HFF-Myc (cell line): Measurements from ENCODE around the gene TEKT2.

Experiments used
- DNase-seq: peaks from one replicate; pipeline ENCODE4 v3.0.0-alpha.2; 2011; ENCODE audit warnings: low read depth; ENCODE audit errors: extremely low read depth
- H3K4me3 ChIP-seq: replicated peaks from 2 replicates; pipeline ENCODE4 v1.5.1; 2011; ENCODE audit warnings: low read depth, mild to moderate bottlenecking, control low read depth, low read length
- TF ChIP-seq, protein P1 (sequence below): IDR thresholded peaks from 2 replicates; pipeline ENCODE4 v1.5.1; 2012; ENCODE audit warnings: mild to moderate bottlenecking, low read depth, low read length, control low read depth; ENCODE audit errors: missing control alignments

TEKT2 gene

DNA sequence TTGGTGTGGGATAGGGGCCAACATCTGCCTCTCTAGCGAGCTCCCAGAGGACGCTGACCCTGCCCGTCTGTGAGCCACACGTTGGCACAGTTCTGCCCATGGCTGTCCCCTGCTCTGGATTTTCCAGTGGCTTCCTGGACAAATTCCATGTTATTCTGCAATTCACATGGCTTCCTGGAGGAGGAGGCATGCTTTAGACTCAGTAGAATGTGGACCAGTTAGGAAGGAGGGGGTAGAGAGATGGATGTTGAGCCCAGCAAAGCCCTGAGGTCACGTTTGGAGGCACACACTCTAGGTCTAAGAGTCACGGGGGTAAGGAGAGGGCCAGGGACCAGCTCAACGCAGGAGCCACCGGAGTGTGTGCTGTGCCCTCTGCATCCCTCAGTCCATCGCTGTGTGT lies 28.9 kb downstream of the TEKT2 start:
- H3K4me3 ChIP-seq, result no peak overlapping the region
- DNase-seq, result no peak
- TF ChIP-seq, protein P1, sequence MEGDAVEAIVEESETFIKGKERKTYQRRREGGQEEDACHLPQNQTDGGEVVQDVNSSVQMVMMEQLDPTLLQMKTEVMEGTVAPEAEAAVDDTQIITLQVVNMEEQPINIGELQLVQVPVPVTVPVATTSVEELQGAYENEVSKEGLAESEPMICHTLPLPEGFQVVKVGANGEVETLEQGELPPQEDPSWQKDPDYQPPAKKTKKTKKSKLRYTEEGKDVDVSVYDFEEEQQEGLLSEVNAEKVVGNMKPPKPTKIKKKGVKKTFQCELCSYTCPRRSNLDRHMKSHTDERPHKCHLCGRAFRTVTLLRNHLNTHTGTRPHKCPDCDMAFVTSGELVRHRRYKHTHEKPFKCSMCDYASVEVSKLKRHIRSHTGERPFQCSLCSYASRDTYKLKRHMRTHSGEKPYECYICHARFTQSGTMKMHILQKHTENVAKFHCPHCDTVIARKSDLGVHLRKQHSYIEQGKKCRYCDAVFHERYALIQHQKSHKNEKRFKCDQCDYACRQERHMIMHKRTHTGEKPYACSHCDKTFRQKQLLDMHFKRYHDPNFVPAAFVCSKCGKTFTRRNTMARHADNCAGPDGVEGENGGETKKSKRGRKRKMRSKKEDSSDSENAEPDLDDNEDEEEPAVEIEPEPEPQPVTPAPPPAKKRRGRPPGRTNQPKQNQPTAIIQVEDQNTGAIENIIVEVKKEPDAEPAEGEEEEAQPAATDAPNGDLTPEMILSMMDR, result no peak

DNA sequence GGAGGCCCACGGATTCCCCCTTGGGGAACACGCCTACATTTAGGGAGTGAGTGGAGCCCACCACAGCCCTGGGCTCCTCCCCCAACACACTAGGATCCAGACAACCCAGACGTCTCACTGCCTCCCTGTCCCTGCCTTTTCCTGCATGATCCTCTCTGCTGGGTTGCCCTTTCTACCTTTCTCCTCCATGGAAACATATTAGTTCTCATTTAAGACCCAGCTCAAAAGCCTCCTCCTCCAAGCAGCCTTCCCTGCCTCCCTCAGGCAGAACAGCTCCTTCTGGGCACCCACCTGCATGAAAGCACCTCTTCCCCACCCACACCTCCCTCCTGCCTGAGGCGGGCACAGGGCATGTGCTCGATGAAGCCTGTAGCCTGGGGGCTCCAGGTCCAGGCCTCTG lies 30.5 kb downstream of the TEKT2 start:
- TF ChIP-seq, protein P1, result no peak

DNA sequence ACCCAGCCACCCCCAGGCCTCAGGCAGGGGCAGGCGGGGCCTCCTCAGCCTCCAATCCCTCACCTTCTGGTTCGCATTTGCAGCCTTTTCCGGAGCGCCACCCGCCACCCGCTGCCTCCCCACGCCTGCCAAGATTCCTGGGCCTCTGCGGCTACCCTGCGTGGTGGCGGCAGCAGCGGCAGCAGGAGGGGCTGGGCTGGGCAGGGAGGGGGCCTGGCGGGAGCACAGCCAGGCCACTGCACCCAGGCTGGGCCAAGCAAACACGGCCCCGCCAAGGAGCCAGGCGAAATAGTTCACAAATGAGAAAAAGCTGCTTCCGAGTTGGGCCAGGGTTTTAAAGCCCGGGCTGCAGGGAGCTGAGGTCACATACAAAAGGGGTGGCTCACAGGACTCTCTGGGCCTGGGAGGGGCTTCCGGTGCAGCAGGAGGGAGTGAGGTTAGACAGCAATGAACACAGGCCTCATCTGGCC lies 31.3 kb downstream of the TEKT2 start:
- TF ChIP-seq, protein P1, result no peak
- peak overlapping the region; percentile 7; the same call in 1 of the 2 replicates for H3K4me3 ChIP-seq
- DNase-seq, result peak; percentile 55

More for the DNA sequence above, 30.5 kb downstream of the TEKT2 start:
- DNase-seq, result no peak
- H3K4me3 ChIP-seq, result peak overlapping the region; percentile 7; the same call in 1 of the 2 replicates

DNA sequence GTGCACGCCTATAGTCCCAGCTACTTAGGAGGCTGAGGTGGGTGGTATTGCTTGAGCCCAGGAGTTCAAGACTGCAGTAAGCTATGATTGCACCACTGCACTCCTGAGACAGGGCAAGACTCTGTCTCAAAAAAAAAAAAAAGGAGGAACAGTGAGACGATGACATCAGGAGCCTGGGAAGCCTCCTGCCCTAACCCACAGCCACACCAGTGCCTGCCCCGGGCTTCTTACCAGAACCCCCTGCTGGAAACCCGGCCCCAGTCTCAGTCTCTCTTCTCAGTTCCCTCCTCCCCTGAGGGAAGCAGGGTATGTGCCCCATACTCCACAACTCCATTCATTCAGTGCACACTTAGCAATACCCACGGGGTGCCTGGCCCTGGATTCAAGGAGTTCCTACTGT lies 32.0 kb downstream of the TEKT2 start:
- TF ChIP-seq, protein P1, result no peak
- DNase-seq, result no peak
- no peak overlapping the region for H3K4me3 ChIP-seq

DNA sequence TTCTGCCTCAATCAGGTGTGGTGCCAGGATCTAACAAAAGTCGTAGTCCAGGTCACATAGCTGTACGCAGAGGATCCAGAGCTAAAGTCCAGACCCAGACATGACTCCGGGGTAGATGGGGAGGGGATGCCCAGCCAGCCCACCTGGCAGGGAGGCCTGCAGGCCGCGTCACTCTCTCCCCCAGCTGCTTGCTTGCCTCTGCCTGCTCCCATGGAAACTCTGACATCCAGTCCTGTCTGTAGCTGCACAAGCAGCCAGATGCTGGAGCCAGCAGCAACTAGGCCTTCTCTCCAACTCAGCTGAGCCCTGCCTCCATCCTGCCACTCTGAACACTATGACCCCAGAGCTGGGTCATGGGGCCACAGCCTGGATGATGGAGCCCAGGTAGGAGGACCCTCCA lies 33.0 kb downstream of the TEKT2 start:
- TF ChIP-seq, protein P1, result no peak
- no peak overlapping the region for H3K4me3 ChIP-seq
- no peak for DNase-seq

DNA sequence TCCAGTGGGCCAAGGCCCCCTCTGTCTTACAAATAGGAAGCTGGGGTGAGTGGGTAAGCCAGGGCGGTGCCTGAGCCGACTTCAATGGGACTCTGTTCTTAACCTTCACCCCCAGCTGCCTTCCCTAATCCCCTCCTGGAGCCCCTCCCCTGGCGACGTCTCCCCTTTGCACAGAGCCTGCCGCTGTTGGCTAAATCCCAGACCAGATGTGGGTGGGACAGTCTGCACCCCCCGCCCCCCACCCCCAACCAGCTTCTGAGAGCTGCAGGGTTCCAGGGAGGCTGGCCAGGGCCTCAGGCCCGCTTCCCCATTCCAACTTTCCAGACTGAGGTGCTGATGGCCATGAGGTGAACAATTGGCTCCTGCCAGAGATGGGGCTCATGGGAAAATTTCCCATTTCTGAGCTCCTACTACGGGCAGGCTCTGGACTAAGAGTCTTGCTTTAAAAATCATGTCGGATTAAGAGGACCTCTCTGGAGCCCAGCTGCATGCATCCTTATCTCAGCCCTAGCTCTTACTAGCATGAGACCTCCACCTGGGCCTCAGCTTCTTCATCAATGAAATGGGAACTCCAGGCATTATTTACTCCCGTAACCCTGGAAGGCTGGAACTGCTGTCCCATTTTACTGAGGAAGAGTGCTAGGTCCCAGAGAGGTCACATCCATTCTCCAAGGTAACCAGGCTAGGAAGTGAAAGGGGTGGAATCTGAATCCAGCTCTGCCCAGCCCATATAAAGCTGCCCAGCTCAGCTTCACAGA lies 34.7 kb downstream of the TEKT2 start:
- H3K4me3 ChIP-seq, result no peak overlapping the region
- TF ChIP-seq, protein P1, result no peak
- no peak for DNase-seq
